ENCODE data around the gene SPATA6.

DNA sequence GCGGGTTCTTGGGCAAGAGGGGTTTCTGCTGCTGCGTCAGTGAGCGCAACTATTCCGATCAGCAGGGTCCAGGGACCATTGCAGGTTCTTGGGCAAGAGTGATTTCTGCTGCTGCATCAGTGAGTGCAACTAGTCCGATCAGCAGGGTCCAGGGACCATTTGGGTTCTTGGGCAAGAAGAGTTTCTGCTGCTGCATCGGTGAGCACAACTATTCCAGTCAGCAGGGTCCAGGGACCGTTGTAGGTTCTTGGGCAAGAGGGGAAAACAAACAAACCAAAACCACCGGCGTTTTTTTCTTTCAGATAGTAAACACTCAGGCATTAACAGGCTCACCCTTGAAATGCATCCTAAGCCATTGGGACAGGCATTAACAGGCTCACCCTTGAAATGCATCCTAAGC lies 32.6 kb downstream of the SPATA6 start:
- TF ChIP-seq PAX8 (CRISPR knock-in tag; IDR thresholded peaks at IDR 0.05; ENCODE audit: borderline replicate concordance) (no peak), EEA1 (CRISPR knock-in tag; IDR thresholded peaks at IDR 0.05; ENCODE audit: borderline replicate concordance) (no peak), JUN (CRISPR knock-in tag; IDR thresholded peaks at IDR 0.05) (no peak), TAF1 (CRISPR knock-in tag; IDR thresholded peaks at IDR 0.05) (no peak), BHLHE40 (IDR thresholded peaks at IDR 0.05; ENCODE audit: low read length) (no peak), JARID2 (CRISPR knock-in tag; IDR thresholded peaks at IDR 0.05; ENCODE audit: insufficient replicate concordance) (no peak), DR1 (CRISPR knock-in tag; IDR thresholded peaks at IDR 0.05) (no peak)
- TF ChIP-seq, protein P1, sequence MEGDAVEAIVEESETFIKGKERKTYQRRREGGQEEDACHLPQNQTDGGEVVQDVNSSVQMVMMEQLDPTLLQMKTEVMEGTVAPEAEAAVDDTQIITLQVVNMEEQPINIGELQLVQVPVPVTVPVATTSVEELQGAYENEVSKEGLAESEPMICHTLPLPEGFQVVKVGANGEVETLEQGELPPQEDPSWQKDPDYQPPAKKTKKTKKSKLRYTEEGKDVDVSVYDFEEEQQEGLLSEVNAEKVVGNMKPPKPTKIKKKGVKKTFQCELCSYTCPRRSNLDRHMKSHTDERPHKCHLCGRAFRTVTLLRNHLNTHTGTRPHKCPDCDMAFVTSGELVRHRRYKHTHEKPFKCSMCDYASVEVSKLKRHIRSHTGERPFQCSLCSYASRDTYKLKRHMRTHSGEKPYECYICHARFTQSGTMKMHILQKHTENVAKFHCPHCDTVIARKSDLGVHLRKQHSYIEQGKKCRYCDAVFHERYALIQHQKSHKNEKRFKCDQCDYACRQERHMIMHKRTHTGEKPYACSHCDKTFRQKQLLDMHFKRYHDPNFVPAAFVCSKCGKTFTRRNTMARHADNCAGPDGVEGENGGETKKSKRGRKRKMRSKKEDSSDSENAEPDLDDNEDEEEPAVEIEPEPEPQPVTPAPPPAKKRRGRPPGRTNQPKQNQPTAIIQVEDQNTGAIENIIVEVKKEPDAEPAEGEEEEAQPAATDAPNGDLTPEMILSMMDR (CRISPR knock-in tag; IDR thresholded peaks at IDR 0.05): no peak

All from HepG2 (cell line).